HG03521 (cell line): ENCODE results near the gene EXOSC7.
A peak's percentile ranks its signal among the peaks of the same experiment; 100 is the strongest.
"Not testable (repeated sequence)": the region's sequence is repeated elsewhere in the genome, so short reads cannot be mapped to it uniquely, and the experiment has no call there.

ENCODE experiments used
- ATAC-seq: cut with Tn5 transposase; IDR thresholded peaks from one replicate; pipeline ENCODE4 v1.9.1; 2021; ENCODE audit warnings: mild to moderate bottlenecking, moderate library complexity; ENCODE audit not compliant: unreplicated experiment

Gene EXOSC7

DNA sequence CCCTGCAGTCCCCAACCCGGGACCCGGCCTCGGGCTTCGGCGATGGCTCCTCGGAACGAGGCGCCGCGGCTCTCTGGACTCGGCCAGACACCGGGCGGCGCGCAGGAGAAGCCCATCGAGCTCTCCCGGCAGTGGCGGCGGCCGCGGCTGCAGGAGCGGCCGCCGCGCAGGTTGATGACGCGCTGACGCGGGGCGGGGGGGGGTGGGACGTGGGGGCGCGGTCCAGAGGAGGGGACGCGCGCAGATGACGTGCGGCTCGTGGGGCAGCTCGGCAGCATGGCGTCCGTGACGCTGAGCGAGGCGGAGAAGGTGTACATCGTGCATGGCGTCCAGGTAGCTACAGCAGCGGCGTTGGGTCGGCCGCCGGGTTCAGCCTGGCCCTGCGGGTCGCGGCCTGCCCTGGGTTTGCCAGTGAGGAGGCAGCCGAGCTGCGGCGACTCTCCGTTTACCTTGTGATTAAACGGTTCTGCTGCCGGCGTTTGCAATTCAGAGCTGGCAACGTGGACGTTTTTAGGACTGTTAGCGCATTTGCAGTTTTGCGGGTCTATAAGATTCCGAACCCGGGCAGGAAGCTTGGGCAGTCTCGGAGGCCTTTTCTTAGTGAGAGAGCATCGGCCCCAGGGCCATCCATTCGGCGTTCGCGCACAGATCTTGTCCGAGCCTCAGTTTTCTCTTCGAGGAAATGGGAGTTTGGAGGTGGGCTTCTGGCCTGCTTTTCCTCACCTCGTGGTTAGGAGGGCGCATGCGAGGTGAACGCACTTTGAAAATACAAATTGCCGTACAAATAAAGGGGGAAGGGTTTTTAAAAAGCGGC lies at the start of gene EXOSC7, which contains the start of gene ZDHHC3:
EXOSC7 (plus strand) TSS at position 243 of the 814 bp plus-strand sequence; CDS start at position 277, 34 bp downstream.
ZDHHC3 (minus strand) TSS at position 173 of the 814 bp plus-strand sequence. CDS start 16,738 bp downstream, outside the sequence.
- ATAC-seq = peak; percentile 84

DNA sequence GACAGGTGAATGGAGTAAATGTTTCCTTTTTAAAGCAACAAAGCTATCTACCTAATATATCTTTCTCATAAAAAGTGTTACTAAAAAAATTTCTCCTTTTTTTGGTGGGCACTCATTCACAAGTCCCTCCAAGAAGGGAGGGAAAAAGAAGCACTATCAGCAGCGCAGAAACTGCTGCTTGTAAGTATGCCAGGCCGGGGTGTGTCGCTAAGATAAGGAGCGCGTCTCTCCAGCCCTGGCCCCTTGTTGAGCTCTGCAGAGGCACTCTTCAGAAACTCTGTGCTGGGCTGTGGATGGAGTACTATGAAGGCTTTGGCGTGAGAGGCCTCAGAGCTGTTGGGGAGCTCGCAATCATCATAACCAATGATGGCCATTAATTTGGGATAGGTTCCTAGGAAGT lies 49.1 kb upstream of the EXOSC7 start:
- no peak for ATAC-seq

DNA sequence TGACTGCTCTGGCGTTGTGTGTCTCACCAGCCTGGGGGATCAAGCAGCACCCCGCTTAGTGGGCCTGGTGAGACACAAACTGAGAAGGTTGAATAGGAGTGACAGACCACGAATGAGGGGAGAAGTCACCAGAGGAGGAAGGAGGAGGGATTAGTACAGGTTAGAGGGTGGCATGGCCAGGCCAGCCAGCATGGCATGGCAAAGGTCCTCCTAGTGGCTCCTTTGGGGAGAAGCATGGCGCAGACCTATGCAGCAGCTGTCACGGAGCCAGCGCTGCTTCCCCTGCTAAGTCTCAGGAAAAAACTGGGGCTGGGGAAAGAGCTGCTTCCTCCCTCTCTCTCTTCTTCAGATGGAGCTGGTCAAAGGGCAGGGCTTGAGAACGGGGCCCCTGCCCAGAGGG lies 48.7 kb upstream of the EXOSC7 start:
- ATAC-seq = no peak

DNA sequence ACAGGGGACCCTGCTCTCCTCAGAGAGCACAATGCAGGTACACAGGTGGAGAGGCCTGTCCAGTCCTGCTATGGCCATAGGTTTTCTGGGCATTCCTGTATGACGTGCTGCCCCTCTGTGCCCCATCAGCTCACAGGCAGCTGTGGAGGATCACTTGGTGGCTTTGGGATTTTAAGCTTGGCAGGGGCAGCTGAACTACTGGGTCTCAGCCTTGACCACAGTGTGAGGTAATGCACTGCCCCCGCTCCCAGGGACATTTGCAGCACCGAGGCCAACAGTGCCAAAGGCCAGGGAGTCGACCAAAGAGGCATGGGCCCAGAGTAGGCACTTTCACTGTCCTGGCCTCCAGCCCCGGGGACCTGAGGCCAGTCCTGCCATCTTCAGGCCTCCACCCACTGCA lies 46.3 kb upstream of the EXOSC7 start:
- ATAC-seq = no peak

DNA sequence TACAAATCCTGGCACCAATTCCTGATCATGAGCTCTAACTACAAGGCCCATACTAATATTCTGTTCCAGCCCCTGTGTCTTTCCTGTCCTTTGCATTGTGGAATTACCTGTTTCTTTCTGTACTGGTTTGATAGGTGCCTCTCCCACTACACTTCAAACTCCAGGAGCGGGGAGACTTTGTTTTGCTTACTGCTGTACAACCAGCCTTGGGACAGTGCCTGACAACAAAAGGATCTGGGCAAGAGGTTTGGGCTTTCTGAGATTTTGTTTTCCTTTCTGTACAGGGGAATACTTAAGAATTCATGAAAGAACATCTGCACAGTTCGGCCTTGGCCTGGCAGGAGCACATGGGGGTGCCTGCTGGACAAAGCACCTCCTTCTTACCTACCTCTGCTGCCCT lies 45.1 kb upstream of the EXOSC7 start:
- ATAC-seq = no peak

DNA sequence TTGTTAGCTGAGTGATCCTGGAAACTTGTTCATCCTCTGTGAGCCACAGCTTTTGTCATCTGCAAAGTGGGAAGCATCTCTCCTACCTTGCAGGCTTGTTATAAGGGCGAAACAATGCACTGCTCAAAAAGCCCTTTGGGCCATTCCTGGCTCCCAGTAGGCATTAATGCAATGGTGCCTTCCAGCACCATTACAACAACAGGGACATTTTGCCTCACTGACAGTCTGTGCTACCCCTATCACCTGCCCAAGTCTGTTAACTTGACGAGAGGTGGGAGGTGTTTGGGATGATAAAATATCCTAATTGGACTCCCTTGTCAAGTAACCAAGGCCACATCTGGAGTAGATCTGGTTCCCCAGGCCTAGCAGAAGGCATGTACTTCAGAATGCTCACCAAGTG lies 44.3 kb upstream of the EXOSC7 start:
- ATAC-seq = no peak

DNA sequence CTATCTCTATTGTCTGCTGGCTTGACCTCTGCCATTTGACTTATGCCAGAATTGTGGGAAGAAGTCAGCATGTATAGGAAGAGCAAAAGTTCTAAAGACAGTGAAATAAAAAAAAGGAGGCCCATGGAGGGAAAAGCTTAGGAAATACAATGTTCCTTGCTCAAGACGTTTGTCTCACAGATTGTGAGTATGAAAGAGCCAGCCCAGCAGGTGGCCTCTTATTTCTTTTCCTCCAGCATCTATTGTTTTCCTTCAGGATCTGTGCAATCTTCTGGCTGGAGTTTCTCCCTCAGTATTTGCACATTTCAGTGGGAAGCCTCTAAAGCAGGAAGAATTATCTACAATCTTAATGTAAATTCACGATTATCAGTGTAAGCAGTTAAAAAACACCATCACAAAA lies 43.8 kb upstream of the EXOSC7 start:
- no peak for ATAC-seq

DNA sequence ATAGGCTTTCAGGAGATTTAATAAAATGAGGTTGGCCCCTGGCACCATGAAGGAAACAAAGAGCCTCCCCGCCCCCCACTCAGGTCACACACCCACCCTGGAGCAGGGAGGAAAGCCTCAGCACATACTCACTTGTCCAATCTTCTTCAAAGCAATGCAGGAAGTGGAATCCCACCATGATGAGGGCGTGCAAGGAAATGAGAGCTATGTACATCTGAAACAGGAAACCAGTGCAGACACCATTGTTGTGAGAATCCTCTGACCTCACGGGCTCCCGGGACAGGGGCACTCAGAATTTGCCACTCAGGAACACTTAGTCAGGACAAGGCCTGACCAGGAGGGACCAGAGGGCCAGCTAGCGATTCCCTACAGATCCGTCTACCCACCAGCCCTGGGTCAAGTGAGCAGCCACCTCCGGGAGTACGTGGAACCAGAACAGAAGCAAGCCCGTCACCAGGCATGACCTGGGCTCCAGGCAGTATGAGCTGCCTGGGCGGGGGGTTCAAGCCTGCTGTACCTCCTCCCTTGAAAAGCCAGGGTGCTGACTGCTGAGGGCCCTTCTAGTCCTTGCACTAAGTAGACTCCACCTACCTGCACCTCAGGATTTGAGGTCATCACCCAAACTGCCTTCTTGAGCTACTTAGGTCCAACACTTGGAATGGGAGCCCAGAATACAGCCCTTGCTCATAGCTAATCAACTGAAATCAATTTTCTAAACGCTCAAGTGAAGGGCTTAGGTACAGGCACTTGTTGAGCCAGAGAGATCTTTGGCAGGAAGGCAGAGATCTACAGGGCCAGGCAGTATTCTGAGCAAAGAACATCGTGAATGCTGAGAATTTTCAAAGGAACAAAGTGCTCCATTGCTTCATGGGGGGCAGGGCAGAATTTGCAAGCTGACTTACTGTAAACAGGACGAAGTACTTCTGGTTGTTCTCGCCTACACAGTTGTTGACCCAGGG lies 42.8 kb upstream of the EXOSC7 start:
- no peak for ATAC-seq

DNA sequence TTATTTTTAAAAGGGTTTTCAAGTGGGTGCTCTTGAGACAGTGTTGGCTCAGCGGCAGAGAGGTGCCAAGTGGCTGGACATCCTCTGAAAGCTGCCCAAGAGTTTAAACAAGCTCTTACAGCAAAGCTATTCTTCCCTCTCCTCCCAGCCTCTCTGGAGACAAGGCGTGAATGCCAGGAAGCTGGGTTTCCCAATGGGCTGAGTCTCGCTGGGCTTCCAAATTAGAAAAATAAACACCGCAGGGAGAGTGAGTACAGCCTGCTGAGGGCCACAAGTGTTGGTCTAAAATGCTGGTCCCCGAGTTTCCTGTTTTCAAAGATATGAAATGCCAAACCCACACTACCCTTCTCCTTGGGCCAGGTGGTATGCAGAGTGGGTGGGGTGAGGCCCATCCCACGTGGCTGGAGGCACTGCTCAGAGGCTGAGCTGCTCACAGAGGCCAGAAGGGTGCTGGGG lies 36.4 kb upstream of the EXOSC7 start:
- ATAC-seq = no peak

DNA sequence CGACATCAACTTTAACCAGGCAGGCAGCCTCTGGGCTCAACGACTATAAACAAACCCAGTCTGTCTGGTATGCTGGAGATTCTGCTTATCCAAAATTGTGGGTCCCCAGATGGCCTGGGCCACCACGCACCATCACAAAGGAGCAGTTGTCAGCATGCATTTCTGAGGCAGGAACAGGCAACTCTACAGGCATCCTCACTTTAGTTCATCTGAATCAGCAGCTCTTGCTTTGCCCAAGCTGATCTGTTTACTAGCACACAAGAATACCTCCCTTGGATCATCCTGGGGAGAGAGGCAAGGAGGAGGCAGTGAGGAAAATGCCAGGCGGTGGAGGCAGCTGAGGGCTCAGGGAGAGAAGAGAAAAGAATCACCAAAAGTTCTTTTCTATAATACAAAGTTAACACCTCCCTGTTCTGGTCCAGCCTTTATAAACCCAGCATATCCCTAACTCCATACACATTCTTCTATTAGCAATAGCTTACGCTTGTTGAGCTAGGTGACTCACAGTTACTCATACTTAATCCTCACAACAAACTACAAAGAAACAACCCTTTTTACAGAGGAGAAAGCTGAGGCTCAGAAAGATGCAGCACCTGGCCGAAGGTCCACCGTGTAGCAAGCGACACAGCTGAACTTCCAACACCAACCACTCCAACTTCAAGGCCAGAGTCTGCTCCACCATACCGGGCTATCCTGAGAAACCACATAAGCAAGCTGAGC lies 33.7 kb upstream of the EXOSC7 start:
- ATAC-seq = no peak

DNA sequence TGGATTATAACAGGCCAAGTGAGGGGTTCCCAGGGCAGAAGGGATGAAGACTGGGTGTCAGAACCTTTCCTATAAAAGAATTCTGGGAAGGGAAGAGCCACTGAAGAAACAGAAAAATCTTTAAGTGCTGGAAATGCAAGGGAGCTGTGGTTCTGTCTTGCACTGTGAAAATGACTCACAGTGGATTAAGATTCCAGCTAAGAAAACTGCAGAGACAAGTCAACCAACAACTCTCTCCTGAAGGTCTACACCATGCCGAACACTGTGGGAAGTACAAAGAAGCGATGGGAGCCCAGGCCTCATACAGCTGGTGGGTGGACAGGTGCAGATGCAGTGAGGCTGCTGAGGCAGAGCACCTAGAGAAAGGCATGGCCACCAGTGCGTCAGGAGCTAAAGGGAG lies 27.8 kb upstream of the EXOSC7 start:
- no peak for ATAC-seq

DNA sequence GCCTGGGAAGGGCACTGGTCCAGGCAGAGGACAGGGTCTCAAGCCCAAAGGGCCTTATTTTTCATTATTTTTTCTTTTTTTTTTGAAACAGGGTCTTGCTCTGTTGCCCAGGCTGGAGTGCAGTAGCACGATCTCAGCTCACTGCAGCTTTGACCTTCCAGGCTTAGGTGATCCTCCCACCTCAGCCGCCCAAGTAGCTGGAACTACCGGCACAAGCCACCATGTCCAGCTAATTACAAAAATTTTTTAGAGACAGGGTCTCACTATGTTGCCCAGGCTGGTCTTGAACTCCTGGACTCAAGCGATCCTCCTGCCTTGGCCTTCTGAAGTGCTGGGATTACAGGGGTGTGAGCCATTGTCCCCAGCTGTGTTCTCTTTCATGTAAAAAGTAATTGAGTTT lies 26.3 kb upstream of the EXOSC7 start:
- ATAC-seq = not testable (repeated sequence)

DNA sequence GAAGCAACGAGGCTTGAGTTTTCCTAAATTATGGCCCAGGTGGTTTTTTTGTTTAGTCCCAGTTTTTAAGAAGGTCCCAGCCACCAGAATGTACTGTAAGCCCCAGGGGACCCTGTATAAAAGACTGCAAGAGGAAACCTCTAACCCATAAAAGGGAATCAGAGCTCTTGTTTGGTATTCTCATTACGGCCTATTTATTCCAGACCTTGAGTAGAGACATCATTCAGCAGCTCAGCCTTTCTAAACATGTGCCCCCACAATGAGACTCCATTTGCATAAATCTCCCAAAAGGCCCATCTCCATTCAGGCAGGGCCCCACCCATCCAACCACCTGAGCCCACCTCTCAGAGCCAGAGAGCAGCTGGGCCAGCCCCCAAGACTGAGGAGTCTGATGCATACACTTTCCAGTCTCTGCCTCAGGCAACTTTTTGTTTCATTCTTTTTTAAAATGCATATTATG lies 25.7 kb upstream of the EXOSC7 start:
- no peak for ATAC-seq

DNA sequence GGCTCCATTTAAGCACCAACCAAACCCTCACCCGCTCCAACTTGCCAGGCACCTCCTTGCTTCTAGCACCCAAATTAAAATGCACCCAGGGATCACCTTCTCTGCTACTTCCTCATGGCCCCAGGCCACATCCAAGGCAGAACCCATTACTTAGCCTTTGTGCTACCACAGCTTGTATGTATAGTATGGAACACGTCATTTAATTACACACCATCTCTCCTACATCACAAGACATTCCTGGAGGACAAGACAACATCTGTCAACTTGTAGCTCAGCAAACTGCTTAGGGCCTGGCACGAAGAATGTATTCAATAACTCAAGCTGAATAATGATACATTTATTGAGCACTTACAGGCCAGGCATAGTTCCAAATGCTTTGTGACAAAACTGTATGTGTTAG lies 23.4 kb upstream of the EXOSC7 start:
- ATAC-seq = no peak

DNA sequence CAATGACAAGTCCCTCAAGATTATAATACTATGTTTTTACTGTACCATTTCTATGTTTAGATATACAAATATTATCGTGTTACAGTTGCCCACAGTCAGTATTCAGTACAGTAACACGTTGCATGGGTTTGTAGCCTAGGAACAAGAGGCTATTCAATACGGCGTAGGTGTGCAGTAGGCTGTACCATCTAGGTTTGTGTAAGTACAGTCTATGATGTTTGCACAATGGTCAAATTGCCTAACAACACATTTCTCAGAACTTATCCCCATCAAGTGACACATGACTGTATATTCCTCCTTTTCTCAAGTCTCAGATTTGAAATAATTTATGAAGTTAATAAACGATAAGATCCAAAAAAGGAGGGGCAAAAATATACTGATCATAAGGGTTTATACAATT lies 21.7 kb upstream of the EXOSC7 start:
- no peak for ATAC-seq

DNA sequence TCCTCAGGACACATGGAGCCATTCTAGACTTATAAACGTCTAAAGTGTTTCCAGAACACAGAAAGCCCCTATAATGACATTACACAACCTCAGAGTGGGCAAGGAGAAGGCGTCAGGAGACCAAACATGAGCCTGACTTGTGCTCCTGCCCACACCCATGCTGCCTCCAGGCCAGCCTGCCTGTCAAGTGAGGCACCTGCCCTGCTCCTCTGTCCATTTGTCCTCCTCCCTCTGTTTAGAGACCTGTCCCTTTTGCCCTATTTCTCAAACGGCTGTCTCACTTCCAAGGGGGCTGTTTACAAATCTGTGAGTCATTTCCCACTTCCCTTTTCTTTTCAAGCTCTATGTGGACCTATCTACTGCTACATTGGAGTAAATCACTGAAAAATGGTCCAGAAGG lies 21.1 kb upstream of the EXOSC7 start:
- ATAC-seq = no peak

DNA sequence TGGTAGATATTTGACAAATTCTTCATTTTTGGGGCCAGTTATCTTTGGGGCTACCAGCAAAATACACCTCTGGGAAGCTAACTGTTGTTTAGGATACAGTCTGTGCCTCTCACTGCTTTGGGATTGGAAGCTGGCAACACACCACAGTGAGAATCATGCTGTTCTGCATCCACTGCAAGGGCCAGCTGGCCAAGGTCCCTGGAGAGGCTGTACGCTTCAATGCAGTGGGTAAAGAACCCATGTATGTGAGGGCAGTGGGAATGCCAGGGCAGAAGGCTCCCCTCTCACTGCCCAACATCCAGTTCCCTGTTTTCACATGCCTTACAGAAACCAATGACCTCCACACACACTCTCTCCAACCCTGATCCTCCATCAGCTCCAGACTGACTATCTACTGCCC lies 20.1 kb upstream of the EXOSC7 start:
- no peak for ATAC-seq

DNA sequence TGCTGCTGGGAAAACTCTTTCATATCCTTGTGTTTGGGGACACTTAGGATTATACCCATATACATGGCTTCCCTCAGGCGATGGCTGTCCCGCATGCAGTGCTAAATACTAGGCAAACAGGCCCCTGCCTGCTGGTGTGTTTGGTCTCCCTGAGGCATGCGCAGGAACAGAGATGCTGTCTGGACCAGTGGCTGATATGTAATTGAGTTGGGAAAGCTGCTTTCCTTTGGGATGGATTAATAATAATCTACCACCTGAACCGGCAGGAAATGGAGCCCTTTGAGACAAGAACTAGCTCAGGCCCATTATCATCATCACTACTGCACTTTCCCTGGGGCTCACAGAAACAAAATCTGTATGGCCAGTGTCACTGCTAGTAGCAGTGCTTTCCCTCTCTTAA lies 18.1 kb upstream of the EXOSC7 start:
- ATAC-seq = no peak

DNA sequence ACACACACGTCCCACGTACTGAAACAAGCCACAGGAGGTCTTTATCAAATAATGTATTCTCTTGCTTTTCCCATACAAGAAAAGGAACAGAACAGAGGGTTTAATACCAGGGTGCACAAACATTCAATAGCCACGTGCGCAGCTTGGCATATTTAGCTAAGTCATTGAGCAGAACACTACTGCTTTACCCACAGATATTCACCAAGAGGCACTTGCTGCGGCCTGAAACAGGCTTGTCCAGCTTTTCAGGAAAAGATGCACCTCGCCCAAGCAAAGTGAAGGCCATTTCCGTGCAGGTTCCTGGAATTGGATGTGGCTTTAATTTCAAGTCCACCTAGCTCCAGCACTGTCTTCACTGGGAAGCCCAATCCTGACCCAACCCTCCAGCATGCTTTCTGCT lies 17.7 kb upstream of the EXOSC7 start:
- no peak for ATAC-seq

DNA sequence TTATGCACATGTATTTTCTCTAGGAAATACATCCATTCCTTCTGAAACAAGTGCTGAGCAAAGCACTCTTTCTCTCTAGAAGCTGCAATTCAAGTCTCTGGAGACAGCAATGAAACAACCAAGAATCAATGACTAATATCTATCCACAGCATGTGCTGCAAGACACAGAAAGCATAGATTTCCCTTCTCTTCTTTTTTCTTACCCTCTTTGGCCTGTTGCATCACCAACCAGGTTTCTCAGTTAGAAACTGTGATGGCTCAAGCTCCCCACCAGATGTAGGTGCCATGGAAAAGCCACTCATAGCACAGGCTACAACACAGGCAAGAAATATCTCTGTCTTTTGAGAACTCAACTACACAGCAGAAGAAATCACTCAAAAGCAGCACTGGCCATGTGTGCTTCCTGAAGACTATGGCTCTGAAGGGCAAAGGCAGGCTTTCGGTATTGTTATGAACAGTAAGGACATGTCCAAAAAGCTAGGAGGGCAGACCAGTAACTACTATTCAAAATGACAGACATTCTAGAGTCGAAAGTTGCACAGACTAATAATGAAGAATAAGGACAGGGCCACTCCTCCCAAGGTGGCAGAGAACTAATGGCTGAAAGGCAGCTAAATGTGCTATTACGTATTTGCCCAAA lies 15.5 kb upstream of the EXOSC7 start:
- ATAC-seq = no peak
